ES-I3 (cell line): ENCODE data around the gene ADGRV1.

ENCODE experiments used
- H3K36me3 ChIP-seq: 2 replicates; pipeline ENCODE4 v1.6.1; 2013; ENCODE audit warnings: mild to moderate bottlenecking, low read length, control low read depth, moderate library complexity; ENCODE audit not compliant: insufficient read depth
- H3K4me1 ChIP-seq: 2 replicates; pipeline ENCODE4 v1.6.1; 2013; ENCODE audit warnings: mild to moderate bottlenecking, control low read depth, low read length; ENCODE audit not compliant: insufficient read depth
- H3K9ac ChIP-seq: 2 replicates; pipeline ENCODE4 v1.6.1; 2013; ENCODE audit warnings: low read depth, mild to moderate bottlenecking, low read length, moderate library complexity
- H3K9me3 ChIP-seq: 2 replicates; pipeline ENCODE4 v1.6.1; 2013; ENCODE audit warnings: mild to moderate bottlenecking, low read length, moderate library complexity; ENCODE audit not compliant: control insufficient read depth, insufficient read depth

ADGRV1 gene

GRCh38 chr5:90542827-90543519, 15.6 kb upstream of the ADGRV1 start:
- Histone ChIP-seq H3K36me3 (no peaks in the 10 kb centered on the region), H3K9me3 (no peaks in the 10 kb centered on the region), H3K9ac (no peak overlapping the region), H3K4me1 (peaks cover 8% of the 10 kb centered on the region; the same call in 1 of the 2 replicates)

- H3K9ac ChIP-seq, result no peak overlapping the region
These were observed 13.1 kb upstream of the ADGRV1 start for GRCh38 chr5:90545511-90545910.

DNA sequence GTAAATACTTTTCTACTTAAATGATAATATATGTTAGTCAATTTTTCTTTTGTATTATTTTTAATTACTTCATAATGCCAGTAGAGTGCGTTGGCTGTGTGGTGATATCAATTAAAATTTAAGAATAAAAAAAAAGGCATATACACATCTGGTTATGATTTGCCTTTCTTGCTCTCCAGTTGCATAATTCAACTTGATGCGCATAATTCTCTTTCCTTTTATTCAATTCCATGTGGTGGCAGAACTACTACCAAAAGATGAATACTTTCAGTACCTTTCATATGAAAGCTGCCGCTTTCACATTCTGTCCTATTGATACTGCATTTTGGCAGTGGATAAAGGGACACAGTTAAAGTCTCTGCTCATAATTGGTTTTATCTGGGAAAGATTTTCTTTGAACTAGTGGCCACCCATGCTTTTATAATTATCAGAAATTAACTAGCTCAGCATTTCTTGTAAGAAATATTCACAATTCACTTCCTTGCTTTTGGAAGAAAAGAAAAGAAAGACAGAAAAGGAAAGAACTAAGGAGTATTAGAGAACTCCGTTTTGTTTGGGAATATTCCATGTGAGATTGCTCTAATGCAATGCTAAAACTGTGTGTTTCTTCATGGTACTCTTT, 12.3 kb upstream of the ADGRV1 start:
- H3K4me1 ChIP-seq, result peaks cover 11% of the 10 kb centered on the region; the same call in 1 of the 2 replicates
- no peaks in the 10 kb centered on the region for H3K9me3 ChIP-seq
- H3K36me3 ChIP-seq, result no peaks in the 10 kb centered on the region
- H3K9ac ChIP-seq, result no peak overlapping the region

More at GRCh38 chr5:90545511-90545910, 13.1 kb upstream of the ADGRV1 start:
- no peaks in the 10 kb centered on the region for H3K9me3 ChIP-seq
- H3K4me1 ChIP-seq, result peaks cover 11% of the 10 kb centered on the region; the same call in 1 of the 2 replicates
- no peaks in the 10 kb centered on the region for H3K36me3 ChIP-seq

- peaks cover 11% of the 10 kb centered on the region; the same call in 1 of the 2 replicates for H3K4me1 ChIP-seq
- H3K9ac ChIP-seq, result no peak overlapping the region
- H3K9me3 ChIP-seq, result no peaks in the 10 kb centered on the region
- no peaks in the 10 kb centered on the region for H3K36me3 ChIP-seq
These were observed 11.5 kb upstream of the ADGRV1 start for GRCh38 chr5:90547072-90547536.

DNA sequence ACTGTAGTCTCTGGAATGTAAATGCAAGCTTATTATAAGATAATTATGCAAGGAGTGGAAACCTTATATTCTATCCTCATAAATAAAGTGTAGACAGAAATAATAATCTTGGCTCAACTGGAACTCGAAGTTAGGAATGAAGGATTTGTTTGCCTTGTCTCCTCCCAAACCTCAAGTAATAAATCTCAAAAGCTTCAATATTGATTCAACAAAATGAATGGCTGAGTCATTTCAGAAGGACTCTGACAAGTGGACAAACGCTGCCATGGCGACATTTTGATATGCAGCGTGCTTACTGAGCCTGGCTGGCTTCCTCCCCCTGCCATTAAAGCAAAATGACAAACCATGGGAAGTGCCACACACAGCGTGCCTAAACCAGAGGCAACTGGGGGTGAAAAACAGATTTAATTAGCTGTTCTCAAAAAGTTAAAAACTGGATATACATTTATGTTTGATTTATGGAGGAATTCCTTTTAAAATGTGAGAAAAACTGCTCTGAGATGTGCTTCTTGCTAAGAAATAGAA, 10.5 kb upstream of the ADGRV1 start:
- Histone ChIP-seq H3K4me1 (peaks cover 11% of the 10 kb centered on the region; the same call in 1 of the 2 replicates), H3K9ac (no peak overlapping the region), H3K36me3 (no peaks in the 10 kb centered on the region), H3K9me3 (no peaks in the 10 kb centered on the region)

GRCh38 chr5:90549223-90549622, 9.4 kb upstream of the ADGRV1 start:
- no peaks in the 10 kb centered on the region for H3K36me3 ChIP-seq
- H3K9me3 ChIP-seq, result no peaks in the 10 kb centered on the region
- H3K4me1 ChIP-seq, result peaks cover 11% of the 10 kb centered on the region
- no peak overlapping the region for H3K9ac ChIP-seq

DNA sequence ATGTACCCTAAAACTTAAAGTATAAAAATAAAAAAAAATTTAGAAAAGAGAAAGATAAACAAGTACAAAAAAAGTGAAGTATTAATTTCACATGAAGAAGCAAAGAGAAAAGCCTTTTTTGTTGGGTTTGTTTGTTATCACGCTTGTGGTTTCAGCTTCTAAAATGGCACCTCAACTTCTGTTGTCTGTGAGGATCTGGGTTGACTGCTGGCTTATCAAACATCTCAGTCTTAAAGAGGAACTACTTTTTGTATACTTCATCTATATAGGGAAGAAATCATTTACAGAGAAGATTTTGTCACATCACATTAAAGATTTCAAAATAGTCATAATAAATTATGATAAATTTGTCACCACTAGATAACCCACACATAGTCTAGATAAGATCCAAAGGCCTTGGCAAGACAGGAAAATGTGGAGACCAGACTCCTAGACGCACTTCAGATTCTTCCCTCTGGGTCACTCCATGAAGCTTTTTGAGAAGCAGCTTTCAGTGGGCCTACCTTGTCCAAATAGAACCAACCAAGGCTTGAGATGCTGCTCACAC, 8.8 kb upstream of the ADGRV1 start:
- Histone ChIP-seq H3K4me1 (peaks cover 13% of the 10 kb centered on the region), H3K9me3 (no peaks in the 10 kb centered on the region), H3K36me3 (no peaks in the 10 kb centered on the region), H3K9ac (no peak overlapping the region)

- H3K9me3 ChIP-seq, result no peaks in the 10 kb centered on the region
- no peaks in the 10 kb centered on the region for H3K36me3 ChIP-seq
- H3K9ac ChIP-seq, result no peak overlapping the region
- H3K4me1 ChIP-seq, result peaks cover 22% of the 10 kb centered on the region
These were observed 7.6 kb upstream of the ADGRV1 start for GRCh38 chr5:90550963-90551362.

DNA sequence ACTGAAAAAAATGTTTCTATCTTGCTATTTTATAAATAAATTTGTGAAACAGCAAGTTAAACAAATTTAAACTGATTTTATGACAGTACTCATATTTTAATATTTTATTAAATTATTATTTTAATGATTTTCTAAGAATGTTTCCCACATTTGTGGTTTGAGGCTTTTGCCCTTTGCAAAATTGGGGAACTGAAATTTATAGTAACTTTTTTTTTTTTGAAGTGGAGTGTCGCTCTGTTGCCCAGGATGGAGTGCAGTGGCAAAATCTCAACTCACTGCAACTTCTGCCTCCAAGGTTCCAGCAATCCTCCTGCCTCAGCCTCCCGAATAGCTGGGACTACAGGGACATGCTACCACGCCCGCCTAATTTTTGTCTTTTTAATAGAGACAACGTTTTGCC, 7.2 kb upstream of the ADGRV1 start:
- Histone ChIP-seq H3K36me3 (no peaks in the 10 kb centered on the region), H3K4me1 (peaks cover 24% of the 10 kb centered on the region), H3K9ac (no peak overlapping the region), H3K9me3 (no peaks in the 10 kb centered on the region)

DNA sequence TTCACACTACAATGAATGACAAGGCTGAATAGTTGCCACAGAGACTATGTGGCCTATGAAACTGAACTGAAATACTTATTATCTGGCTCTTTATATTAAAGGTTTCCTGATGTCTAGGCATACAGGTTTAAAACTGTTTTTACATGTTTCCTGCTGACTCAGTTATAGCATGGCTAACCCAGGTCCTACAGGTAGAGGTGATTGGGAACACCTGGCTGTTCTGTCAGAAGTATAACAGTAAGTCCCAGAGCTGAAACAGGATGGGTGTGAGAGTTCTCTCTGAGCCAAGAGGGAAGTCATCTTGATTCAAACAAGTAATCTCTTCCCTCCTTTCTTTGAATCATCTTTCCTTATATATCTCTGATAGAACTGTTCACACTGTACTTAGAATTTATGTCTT, 4.9 kb upstream of the ADGRV1 start:
- H3K9me3 ChIP-seq, result no peaks in the 10 kb centered on the region
- H3K4me1 ChIP-seq, result peaks cover 31% of the 10 kb centered on the region
- no peaks in the 10 kb centered on the region for H3K36me3 ChIP-seq
- H3K9ac ChIP-seq, result no peak overlapping the region

DNA sequence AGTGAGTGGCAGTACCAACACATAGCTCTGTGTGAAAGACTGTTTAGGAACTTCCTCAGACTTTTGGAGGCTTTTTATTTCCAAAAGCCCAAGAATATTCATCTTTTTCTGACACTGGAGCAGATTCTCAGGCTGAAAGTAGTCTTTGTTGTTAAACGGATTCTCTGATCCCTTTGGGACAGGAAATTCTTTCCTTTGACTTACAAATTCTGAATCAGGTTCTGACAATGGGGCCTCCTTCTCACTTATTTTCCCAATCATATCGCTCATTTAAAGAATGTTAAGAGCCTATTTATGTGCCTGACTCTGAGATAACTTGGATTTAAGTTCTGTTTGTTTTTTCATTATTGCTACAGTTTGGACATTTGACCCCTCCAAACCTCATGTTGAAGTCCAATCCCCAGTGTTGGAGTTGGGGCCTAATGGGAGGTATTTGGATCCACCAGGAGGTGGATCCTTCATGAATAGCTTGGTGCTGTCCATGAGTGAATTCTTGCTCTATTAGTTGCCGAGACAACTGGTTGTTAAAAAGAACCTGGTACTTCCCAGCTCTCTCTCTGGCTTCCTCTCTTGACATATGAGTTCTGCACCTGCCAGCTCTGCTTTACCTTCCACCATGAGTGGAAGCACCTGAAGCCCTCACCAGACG, 4.1 kb upstream of the ADGRV1 start:
- H3K9me3 ChIP-seq, result no peaks in the 10 kb centered on the region
- H3K4me1 ChIP-seq, result peaks cover 31% of the 10 kb centered on the region
- no peak overlapping the region for H3K9ac ChIP-seq
- H3K36me3 ChIP-seq, result no peaks in the 10 kb centered on the region

- no peak overlapping the region for H3K9ac ChIP-seq
- no peaks in the 10 kb centered on the region for H3K36me3 ChIP-seq
- H3K9me3 ChIP-seq, result no peaks in the 10 kb centered on the region
- peaks cover 31% of the 10 kb centered on the region for H3K4me1 ChIP-seq
These were observed 2.9 kb upstream of the ADGRV1 start for GRCh38 chr5:90555666-90556065.

DNA sequence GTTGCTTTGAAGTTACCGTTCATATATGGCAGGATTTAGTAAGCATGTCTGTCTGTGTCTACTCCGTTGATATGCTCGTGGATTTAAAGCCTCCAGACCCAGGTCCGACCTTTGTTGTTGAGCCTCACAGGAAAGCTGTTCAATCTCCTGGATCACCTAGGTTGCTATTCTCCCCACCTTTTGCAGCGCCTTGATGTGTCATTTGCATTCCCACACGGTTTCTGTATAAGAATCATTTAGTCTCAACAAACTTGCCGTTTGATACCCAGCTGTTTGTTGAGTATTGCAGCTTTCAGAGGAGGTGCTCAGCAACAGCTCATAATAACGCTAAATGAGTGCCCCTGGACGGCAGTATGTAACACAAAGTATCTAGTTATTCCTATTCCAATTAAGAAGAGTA, 1.2 kb upstream of the ADGRV1 start:
- H3K9ac ChIP-seq, result peak overlapping the region; percentile 82
- H3K4me1 ChIP-seq, result peaks cover 43% of the 10 kb centered on the region
- no peaks in the 10 kb centered on the region for H3K36me3 ChIP-seq
- H3K9me3 ChIP-seq, result no peaks in the 10 kb centered on the region

GRCh38 chr5:90557871-90558270, 726 bp upstream of the ADGRV1 start:
- Histone ChIP-seq H3K4me1 (peaks cover 45% of the 10 kb centered on the region), H3K9me3 (no peaks in the 10 kb centered on the region), H3K36me3 (no peaks in the 10 kb centered on the region), H3K9ac (peak overlapping the region; percentile 82)
